ENCODE data around the gene RNF215.
"Not testable (repeated sequence)": the region's sequence is repeated elsewhere in the genome, so short reads cannot be mapped to it uniquely, and the experiment has no call there.

DNA sequence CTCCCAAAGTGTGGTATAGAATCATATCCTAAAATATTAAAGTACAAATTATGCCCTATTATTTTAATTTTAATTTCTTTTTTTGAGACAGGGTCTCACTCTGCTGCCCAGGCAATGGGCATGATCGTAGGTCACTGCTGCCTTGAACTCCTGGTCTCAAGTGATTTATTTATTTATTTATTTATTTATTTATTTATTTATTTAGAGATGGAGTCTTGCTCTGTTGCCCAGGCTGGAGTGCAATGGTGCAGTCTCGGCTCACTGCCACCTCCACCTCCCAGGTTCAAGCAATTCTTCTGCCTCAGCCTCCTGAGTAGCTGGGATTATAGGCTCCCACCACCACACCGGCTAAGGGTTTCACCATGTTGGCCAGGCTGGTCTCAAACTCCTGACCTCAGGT, 13.8 kb upstream of the RNF215 start:
- TF ChIP-seq, protein P1, sequence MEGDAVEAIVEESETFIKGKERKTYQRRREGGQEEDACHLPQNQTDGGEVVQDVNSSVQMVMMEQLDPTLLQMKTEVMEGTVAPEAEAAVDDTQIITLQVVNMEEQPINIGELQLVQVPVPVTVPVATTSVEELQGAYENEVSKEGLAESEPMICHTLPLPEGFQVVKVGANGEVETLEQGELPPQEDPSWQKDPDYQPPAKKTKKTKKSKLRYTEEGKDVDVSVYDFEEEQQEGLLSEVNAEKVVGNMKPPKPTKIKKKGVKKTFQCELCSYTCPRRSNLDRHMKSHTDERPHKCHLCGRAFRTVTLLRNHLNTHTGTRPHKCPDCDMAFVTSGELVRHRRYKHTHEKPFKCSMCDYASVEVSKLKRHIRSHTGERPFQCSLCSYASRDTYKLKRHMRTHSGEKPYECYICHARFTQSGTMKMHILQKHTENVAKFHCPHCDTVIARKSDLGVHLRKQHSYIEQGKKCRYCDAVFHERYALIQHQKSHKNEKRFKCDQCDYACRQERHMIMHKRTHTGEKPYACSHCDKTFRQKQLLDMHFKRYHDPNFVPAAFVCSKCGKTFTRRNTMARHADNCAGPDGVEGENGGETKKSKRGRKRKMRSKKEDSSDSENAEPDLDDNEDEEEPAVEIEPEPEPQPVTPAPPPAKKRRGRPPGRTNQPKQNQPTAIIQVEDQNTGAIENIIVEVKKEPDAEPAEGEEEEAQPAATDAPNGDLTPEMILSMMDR (conservative IDR thresholded peaks at IDR 0.05) = not testable (repeated sequence)
- TF ChIP-seq EZH2 (IDR thresholded peaks at IDR 0.05; ENCODE audit: low read depth) = not testable (repeated sequence)
